ENCODE data around the gene CXCL1. TPM values are rescaled to one million over a fixed set of nuclear protein-coding genes. Genes with fewer than 3 reads are reported as not detected.

The CXCL1 gene
- polyA plus RNA-seq (2011; rRNA removed) (0.53 and 1.0 TPM in 2 replicates), polyA minus RNA-seq (2011; rRNA and poly(A)+ RNA removed) (0.21 TPM in 1 of 2 replicates, not detected in the other)

DNA sequence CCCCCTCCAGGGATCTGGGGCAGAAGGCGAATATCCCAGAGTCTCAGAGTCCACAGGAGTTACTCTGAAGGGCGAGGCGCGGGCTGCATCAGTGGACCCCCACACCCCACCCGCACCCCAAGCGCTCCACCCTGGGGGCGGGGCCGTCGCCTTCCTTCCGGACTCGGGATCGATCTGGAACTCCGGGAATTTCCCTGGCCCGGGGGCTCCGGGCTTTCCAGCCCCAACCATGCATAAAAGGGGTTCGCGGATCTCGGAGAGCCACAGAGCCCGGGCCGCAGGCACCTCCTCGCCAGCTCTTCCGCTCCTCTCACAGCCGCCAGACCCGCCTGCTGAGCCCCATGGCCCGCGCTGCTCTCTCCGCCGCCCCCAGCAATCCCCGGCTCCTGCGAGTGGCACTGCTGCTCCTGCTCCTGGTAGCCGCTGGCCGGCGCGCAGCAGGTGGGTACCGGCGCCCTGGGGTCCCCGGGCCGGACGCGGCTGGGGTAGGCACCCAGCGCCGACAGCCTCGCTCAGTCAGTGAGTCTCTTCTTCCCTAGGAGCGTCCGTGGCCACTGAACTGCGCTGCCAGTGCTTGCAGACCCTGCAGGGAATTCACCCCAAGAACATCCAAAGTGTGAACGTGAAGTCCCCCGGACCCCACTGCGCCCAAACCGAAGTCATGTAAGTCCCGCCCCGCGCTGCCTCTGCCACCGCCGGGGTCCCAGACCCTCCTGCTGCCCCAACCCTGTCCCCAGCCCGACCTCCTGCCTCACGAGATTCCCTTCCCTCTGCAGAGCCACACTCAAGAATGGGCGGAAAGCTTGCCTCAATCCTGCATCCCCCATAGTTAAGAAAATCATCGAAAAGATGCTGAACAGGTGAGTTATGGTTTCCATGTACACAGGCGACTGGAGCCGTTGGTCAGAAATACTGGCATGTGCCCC is at the start of gene CXCL1:
TSS of gene CXCL1 (plus strand) at position 264 of the 926 bp plus-strand sequence. CDS start at position 342, 78 bp downstream.
- no peak for DNase-seq (ENCODE audit: low read depth)
- Histone ChIP-seq H3K36me3 (ENCODE audit: control insufficient read depth, insufficient read depth, low read length) (no peaks in the 10 kb centered on the region), H3K4me3 (ENCODE audit: low read depth, low read length) (peak within 1 kb of the TSS; percentile 65), H3K27me3 (ENCODE audit: control insufficient read depth, insufficient read depth, low read length) (no peaks in the 10 kb centered on the region; the same call in 1 of the 2 replicates)
- POLR2A ChIA-PET: interaction anchor here (0.5 kb wide), 1 partner anchor 23 kb away, joined by 4 read pairs; no protein-coding TSS in a partner anchor
- CTCF ChIA-PET: interaction anchor here (1.2 to 1.8 kb wide), 3 partner anchors 10 to 140 kb away, joined by 3 to 4 read pairs (median 3); no protein-coding TSS in a partner anchor
- TF ChIP-seq CTCF (IDR thresholded peaks at IDR 0.05; ENCODE audit: insufficient read depth, low read depth, low read length): no peak

- Histone ChIP-seq H3K36me3 (ENCODE audit: control insufficient read depth, insufficient read depth, low read length) (no peaks in the 10 kb centered on the region), H3K4me3 (ENCODE audit: low read depth, low read length) (no peak overlapping the region), H3K27me3 (ENCODE audit: control insufficient read depth, insufficient read depth, low read length) (no peaks in the 10 kb centered on the region)
- ChIA-PET CTCF (no interaction called here), POLR2A (no interaction called here)
- no peak for TF ChIP-seq CTCF (IDR thresholded peaks at IDR 0.05; ENCODE audit: insufficient read depth, low read depth, low read length)
- no peak for DNase-seq (ENCODE audit: low read depth)
These were observed 47.9 kb upstream of the CXCL1 start for GRCh38 chr4:73821325-73821724.

- ChIA-PET POLR2A (no interaction called here), CTCF (no interaction called here)
- Histone ChIP-seq H3K27me3 (ENCODE audit: control insufficient read depth, insufficient read depth, low read length) (no peaks in the 10 kb centered on the region), H3K36me3 (ENCODE audit: control insufficient read depth, insufficient read depth, low read length) (no peaks in the 10 kb centered on the region), H3K4me3 (ENCODE audit: low read depth, low read length) (no peak overlapping the region)
- no peak for TF ChIP-seq CTCF (IDR thresholded peaks at IDR 0.05; ENCODE audit: insufficient read depth, low read depth, low read length)
- no peak for DNase-seq (ENCODE audit: low read depth)
These were observed 46.8 kb upstream of the CXCL1 start for GRCh38 chr4:73822389-73822788.

GRCh38 chr4:73822812-73823504 is 46.2 kb upstream of the CXCL1 start:
- no peaks in the 10 kb centered on the region for H3K36me3 ChIP-seq (ENCODE audit: control insufficient read depth, insufficient read depth, low read length)
- DNase-seq (ENCODE audit: low read depth): no peak
- no peak for TF ChIP-seq CTCF (IDR thresholded peaks at IDR 0.05; ENCODE audit: insufficient read depth, low read depth, low read length)
- ChIA-PET CTCF (no interaction called here), POLR2A (no interaction called here)
- no peaks in the 10 kb centered on the region for H3K27me3 ChIP-seq (ENCODE audit: control insufficient read depth, insufficient read depth, low read length)
- H3K4me3 ChIP-seq (ENCODE audit: low read depth, low read length): no peak overlapping the region

DNA sequence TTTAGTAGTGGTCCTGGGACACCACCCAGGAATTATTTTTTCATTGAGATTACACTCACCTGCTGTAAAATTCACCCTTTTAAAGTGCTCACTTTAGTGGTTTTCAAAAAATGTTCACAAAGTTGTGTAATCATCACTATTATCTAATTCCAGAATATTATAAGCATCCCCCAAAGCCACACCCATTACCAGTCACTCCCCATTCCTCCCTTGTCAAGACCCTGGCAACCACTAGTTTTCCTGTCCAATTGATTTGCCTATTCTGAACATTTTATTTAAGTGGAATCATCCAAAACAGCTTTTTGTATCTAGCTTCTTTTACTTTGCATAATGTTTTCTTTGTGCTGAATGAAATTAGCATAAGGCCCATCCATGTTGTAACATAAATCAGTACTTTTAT is 45.4 kb upstream of the CXCL1 start:
- no peak overlapping the region for H3K4me3 ChIP-seq (ENCODE audit: low read depth, low read length)
- ChIA-PET CTCF (no interaction called here), POLR2A (no interaction called here)
- TF ChIP-seq CTCF (IDR thresholded peaks at IDR 0.05; ENCODE audit: insufficient read depth, low read depth, low read length): no peak
- H3K27me3 ChIP-seq (ENCODE audit: control insufficient read depth, insufficient read depth, low read length): no peaks in the 10 kb centered on the region
- no peak for DNase-seq (ENCODE audit: low read depth)
- no peaks in the 10 kb centered on the region for H3K36me3 ChIP-seq (ENCODE audit: control insufficient read depth, insufficient read depth, low read length)

Data from BJ (cell line).